Left lung (tissue), 10 donors: ENCODE data around the gene RPS6KA2. TPM values are rescaled to one million over a fixed set of nuclear protein-coding genes. Genes with fewer than 3 reads are reported as not detected.
"Not testable (repeated sequence)": the region's sequence is repeated elsewhere in the genome, so short reads cannot be mapped to it uniquely, and the experiment has no call there.

ENCODE experiments used
- ATAC-seq: fragments of 200-7000 bp; cut with Tn5 transposase; one replicate; pipeline ENCODE4 v1.9.1; 2020; ENCODE audit warnings: moderate library complexity
- DNase-seq, 4 donors: peaks; one replicate each; pipeline ENCODE4 v3.0.0-alpha.2; 2013 to 2020
- H3K27ac ChIP-seq, 2 donors: fragments of 200-600 bp; sonication (generic) in 1 of 2; one replicate each; pipeline versions ENCODE4 v1.5.0 to v1.8.0; 2020 to 2021
- H3K27me3 ChIP-seq, 2 donors: fragments of 200-600 bp; sonication (generic) in 1 of 2; one replicate each; pipeline versions ENCODE4 v1.5.0 to v1.8.0; 2020 to 2021
- H3K36me3 ChIP-seq, 2 donors: fragments of 200-600 bp; sonication (generic) in 1 of 2; one replicate each; pipeline versions ENCODE4 v1.5.0 to v1.8.0; 2020 to 2021
- H3K4me1 ChIP-seq, 2 donors: fragments of 200-600 bp; one replicate each; pipeline ENCODE4 v1.8.0; 2021
- H3K4me3 ChIP-seq, 2 donors: fragments of 200-600 bp; sonication (generic) in 1 of 2; one replicate each; pipeline versions ENCODE4 v1.5.0 to v1.8.0; 2020 to 2021; ENCODE audit warnings: mild to moderate bottlenecking in 1 of 2
- H3K9me3 ChIP-seq, 2 donors: fragments of 200-600 bp; sonication (generic) in 1 of 2; one replicate each; pipeline versions ENCODE4 v1.5.0 to v1.8.0; 2020 to 2021
- CTCF ChIP-seq, 2 donors: fragments of 200-600 bp; sonication (generic) in 1 of 2; IDR thresholded peaks; one replicate each; pipeline versions ENCODE4 v1.5.0 to v1.8.0; 2021; ENCODE audit warnings: antibody characterized with exemption in 2 of 2
- intact Hi-C, 2 donors: fragments of 100-400 bp; cut with DNase I; formaldehyde crosslinking; loops; one replicate each; pipeline versions ENCODE4 v1.11.2 to v1.14.2; 2022
- polyA plus RNA-seq, 6 donors: library from polyadenylated mRNA; unstranded; fragments of 120-200 nt; gene quantifications; one replicate each; pipeline ENCODE4 v1.2.1, GENCODE V29; 2013; ENCODE audit not compliant: insufficient read length in 6 of 6
- total RNA-seq, 2 donors: library from RNA; stranded (reverse); fragmentation: NEBNext Ultra II Directional; extraction: Animal tissue kit (Norgen Biotek cat#: 25700); gene quantifications; one replicate each; pipeline ENCODE4 v1.2.1, GENCODE V29; 2021
- donor health status: DM: no; HTN: yes; CAD: no.
- donor health status: DM: no; HTN: no; CAD: no.

The RPS6KA2 gene
- total and polyA plus RNA-seq, 8 donors = 42.0 to 160 (median 48.0) TPM

- Histone ChIP-seq H3K36me3 (no peaks in the 10 kb centered on the region), H3K4me1 (peaks cover 0 to 44% of the 10 kb centered on the region in 2 donors), H3K4me3 (no peak overlapping the region), H3K27ac (peak overlapping the region; percentile 65 to 70), H3K9me3 (no peaks in the 10 kb centered on the region), H3K27me3 (peaks cover 0 to 5% of the 10 kb centered on the region in 2 donors)
- intact Hi-C loops = no loop called here
- no peak for TF ChIP-seq CTCF (IDR thresholded peaks at IDR 0.05)
- ATAC-seq = no peak
- DNase-seq = no peak
Observed at GRCh38 chr6:166636191-166636933, 9.3 kb upstream of the RPS6KA2 start.

- intact Hi-C loops = no loop called here
- no peak for TF ChIP-seq CTCF (IDR thresholded peaks at IDR 0.05)
- peaks cover 0 to 1% of the 10 kb centered on the region in 2 donors for H3K27me3 ChIP-seq
- H3K9me3 ChIP-seq = no peaks in the 10 kb centered on the region
- no peak overlapping the region for H3K4me3 ChIP-seq
- no peaks in the 10 kb centered on the region for H3K36me3 ChIP-seq
- peak overlapping the region in 1 of 2 donors; percentile 70 for H3K27ac ChIP-seq
- H3K4me1 ChIP-seq = peaks cover 0 to 38% of the 10 kb centered on the region in 2 donors
- no peak for DNase-seq
- ATAC-seq = no peak
Observed at GRCh38 chr6:166635013-166635970, 8.2 kb upstream of the RPS6KA2 start.

GRCh38 chr6:166634581-166634980 lies 7.5 kb upstream of the RPS6KA2 start:
- ATAC-seq, H3K27me3 ChIP-seq: not testable (repeated sequence)
- H3K27ac ChIP-seq = peak overlapping the region in 1 of 2 donors; percentile 43

GRCh38 chr6:166633732-166634535 lies 6.9 kb upstream of the RPS6KA2 start:
- intact Hi-C loops = no loop called here

More at GRCh38 chr6:166634581-166634980, 7.5 kb upstream of the RPS6KA2 start:
- DNase-seq, H3K36me3 ChIP-seq, intact Hi-C loops, H3K9me3 ChIP-seq, H3K4me3 ChIP-seq: not testable (repeated sequence)
- peaks cover 0 to 31% of the 10 kb centered on the region in 2 donors for H3K4me1 ChIP-seq

More at GRCh38 chr6:166633732-166634535, 6.9 kb upstream of the RPS6KA2 start:
- Histone ChIP-seq H3K9me3 (no peaks in the 10 kb centered on the region), H3K36me3 (no peaks in the 10 kb centered on the region), H3K27me3 (peaks cover 0 to 2% of the 10 kb centered on the region in 2 donors), H3K4me1 (peaks cover 0 to 34% of the 10 kb centered on the region in 2 donors), H3K27ac (peak overlapping the region; percentile 24 to 43), H3K4me3 (no peak overlapping the region)
- TF ChIP-seq CTCF (IDR thresholded peaks at IDR 0.05) = no peak
- peak in 1 of 4 donors; percentile 61 for DNase-seq
- peak; percentile 22 for ATAC-seq
